Measurements from ENCODE around the gene PDK1.
"Not testable (repeated sequence)": the region's sequence is repeated elsewhere in the genome, so short reads cannot be mapped to it uniquely, and the experiment has no call there.

The PDK1 gene

GRCh38 chr2:172554352-172555271 is 1.3 kb upstream of the PDK1 start:
- DNase-seq, result no peak

DNA sequence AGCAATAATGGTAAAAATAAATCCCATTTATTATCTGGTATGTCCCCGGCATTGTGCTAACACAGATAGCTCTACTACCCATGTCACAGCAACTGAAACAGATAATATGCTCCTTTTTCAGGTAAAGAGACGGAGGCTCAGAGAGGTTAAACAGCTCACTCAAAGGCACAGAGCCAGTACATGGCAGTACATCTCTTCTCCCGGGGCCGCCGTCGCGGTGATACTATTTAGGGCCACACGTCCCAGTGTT is 693 bp upstream of the PDK1 start:
- DNase-seq, result no peak

GRCh38 chr2:172556284-172557033 is 569 bp downstream of the PDK1 start:
- peak; percentile 33 for DNase-seq

DNA sequence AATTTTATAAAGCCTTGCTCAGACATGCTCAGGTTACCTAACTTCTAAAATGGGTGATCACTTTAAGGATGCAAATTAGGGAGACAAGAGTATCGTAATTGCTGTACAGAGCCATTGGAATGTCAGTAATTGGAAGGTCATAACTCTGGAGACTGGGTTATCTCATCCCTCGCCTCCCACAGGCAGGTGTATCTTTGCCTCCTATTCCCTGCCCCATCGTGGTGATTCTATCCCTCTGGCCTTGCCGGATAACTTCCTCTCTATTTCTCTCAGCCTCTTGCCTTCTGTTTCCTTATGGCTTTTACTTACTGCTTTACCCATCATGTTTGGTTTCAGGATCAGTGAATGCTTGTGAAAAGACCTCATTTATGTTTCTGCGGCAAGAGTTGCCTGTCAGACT is 2.5 kb downstream of the PDK1 start:
- no peak for DNase-seq

DNA sequence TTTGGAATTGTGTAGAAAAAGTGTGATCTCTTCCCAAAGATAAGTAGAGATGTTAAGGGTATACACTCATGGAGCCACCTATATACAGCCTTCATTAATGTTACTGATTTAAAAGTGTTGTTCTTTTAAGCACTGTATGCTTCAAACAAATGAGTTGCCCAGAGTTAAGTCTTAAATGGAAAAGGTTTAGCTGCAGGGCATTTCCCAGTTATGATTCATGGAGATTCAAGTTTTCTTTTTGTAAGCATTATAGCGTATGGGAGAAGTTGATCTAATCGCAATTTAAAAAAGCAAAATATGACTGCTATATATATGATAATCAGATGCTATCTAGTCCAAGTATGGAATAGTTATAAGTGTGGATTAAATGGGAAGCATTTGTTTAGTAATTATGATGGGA is 4.8 kb downstream of the PDK1 start:
- no peak for DNase-seq

DNA sequence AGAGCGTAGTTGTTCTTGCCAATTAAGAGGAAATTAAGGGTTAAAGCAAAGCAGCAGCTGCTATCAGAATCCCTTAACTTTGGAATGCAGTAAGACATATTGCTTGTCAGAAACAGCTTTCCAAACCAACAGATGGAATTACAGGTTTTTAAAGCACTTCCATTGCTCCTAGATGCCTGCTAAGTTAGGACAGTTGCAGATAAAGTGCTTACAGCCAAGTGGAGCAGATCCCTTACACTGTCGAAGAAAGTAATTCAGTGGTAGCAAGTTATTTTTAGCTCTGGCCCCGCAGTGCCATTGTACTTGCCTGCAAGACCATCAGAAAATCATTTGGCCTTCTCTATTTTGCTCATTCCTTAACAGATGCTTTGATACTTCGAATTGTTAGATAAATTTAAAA is 5.4 kb downstream of the PDK1 start:
- no peak for DNase-seq

DNA sequence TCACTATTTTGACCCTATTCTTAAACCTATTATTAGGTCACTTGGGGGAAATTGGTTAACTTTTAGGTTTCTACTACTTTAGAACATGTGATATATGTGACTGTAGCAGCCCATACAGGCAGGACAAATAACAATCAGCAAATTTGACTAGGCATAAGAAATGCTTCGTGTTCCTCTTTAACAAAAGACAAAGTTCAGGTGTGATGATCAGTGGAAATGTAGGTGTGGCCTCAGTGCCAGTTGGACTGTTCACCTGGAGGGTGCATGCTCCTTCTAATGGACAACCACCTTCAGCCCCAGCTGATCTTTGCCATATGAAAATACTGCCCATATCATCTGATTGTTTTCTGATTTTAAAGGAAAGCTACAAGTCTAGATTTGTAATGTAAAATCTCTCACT is 6.4 kb downstream of the PDK1 start:
- DNase-seq, result no peak

- DNase-seq, result no peak
Measured at GRCh38 chr2:172564376-172564775, 8.5 kb downstream of the PDK1 start.

DNA sequence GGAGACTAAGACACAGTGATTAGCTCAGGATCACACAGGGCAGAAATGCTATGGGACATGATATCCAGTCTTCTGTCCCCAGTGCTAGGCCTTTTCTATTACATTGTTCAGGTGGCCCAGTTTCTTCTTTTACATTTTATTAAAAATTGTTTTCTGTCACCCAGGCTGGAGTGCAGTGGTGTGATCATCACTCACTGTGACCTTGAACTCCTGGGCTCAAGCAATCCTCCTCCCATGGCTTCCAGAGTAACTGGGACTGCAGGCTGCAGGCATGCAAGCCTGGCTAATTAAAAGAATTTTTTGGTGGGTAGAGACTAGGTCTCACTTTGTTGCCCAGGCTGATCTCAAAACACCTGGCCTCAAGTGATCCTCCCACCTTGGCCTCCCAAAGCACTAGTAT is 15.4 kb downstream of the PDK1 start:
- DNase-seq, result no peak

GRCh38 chr2:172572981-172573380 is 17.1 kb downstream of the PDK1 start:
- DNase-seq, result no peak

DNA sequence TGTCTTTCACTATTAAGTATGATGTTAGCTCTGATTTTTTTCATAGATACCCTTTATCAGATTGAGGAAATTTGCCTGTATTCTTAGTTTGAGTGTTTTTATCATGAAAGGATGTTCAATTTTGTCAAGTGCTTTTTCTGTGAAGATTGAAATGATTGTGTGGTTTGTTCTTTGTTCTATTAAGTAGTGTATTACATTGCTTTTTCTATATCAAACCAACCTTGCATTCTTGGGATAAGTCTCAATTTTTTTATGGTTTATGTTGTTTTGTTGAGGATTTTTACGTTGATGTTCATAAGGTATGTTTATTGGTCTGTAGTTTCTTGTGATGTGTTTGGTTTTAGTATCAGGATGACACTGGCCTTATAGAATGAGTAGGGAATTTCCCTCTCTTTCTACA is 19.1 kb downstream of the PDK1 start:
- DNase-seq, result no peak

DNA sequence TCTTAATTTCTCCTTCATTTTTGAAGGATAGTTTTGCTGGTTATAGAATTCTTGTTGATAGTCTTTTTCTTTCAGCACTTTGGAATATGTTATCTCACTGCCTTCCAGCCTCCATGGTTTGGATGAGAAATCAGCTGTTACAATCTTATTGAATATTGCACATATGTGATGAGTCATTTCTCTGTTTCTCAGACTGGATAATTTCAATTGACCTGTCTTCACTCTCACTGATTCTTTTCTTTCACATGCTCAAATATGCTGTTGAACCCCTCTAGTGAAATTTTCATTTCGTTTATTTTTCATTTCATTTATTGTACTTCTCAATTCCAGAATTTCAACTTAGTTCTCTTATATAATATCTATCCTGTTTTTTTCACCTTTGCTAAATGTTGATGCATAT is 22.2 kb downstream of the PDK1 start:
- DNase-seq, result no peak

DNA sequence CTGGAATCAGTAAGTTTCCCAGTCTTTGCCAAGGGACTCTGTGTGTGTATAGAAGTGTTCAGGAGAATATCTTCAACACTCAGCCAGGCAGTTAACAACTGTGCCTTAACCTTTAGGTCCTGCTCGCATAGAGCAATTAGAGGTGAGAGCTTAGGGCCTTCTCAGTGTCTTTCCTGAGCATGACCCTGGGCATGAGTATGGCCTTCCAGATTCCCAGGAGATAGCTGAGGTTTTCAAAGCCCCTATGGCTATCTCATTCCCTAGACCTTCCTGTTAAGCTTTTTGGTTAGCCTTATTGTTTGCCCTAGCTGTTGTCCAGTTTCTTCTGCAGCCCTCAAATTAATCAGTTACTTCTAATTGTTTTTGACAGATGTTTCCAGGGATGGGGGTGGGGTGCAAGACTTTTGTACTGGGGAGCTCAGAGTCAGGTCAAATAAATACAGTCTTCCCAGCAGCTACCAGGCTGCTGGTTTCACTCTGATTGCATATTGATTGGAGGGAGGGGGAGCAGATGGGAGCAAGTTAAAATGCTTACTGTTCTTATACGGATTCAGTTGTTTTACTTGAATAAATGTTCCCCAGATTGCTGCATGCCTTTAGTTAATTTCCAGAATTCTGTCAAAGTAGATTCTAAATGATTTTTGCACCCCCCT is 23.1 kb downstream of the PDK1 start:
- DNase-seq, result no peak

DNA sequence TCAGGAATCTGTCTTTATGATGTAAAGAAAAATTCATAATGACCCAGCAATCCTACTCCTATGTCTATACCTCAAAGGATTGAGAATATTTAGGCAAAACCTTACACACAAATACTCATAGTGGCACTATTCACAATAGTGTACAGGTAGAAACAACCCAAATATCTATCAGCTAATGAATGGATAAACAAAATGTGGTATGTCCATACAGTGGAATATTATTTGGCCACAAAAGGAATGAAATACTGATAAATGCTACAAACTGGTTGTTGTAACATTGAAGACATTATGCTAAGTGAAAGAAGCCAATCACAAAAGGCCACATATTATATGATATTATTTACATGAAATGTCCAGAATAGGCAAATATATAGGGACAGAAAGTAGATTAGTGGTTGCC is 24.7 kb downstream of the PDK1 start:
- no peak for DNase-seq

DNA sequence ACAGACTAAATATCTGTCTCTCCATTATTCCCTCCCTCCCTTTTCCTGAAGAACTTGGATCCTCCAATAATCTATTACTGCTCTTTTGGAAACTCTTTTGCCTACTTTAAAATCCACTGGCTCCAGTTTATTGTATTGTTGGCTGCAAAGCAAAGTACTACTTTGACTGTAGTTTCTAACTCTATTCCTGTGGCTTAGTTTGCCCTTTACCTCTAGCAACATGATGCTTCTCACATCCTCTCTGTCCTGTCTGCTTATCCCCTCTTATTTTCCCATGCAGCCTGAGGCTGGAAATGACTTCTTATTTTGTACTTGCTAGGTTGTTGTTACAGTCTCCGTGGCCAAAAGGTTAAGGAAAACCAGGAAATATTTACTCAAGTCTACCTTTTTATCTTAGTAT is 26.8 kb downstream of the PDK1 start:
- no peak for DNase-seq

GRCh38 chr2:172586245-172586891 is 30.5 kb downstream of the PDK1 start:
- no peak for DNase-seq

- not testable (repeated sequence) for DNase-seq
Measured at GRCh38 chr2:172587231-172587630, 31.3 kb downstream of the PDK1 start.

GRCh38 chr2:172588931-172589330 is 33.0 kb downstream of the PDK1 start:
- no peak for DNase-seq

DNA sequence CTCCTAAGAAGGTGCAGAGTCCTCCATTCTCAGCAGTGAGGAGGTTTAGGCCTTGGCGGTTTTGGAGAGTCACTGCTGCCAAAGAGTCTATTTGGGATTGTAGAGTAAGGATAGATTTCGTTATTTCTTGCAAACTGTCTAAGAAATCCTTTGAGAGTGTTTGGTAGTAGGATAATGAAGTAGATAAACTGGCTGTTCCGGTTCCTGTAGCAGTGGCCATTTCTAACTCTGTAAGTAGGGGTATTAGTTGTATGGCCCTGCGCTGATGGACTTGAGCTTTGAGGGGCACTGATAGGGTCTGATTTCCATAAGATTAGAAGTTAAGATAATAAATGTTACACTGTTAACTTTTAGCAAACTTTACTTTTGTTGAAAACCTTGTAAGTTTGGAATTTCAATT is 35.5 kb downstream of the PDK1 start:
- DNase-seq, result not testable (repeated sequence)

DNA sequence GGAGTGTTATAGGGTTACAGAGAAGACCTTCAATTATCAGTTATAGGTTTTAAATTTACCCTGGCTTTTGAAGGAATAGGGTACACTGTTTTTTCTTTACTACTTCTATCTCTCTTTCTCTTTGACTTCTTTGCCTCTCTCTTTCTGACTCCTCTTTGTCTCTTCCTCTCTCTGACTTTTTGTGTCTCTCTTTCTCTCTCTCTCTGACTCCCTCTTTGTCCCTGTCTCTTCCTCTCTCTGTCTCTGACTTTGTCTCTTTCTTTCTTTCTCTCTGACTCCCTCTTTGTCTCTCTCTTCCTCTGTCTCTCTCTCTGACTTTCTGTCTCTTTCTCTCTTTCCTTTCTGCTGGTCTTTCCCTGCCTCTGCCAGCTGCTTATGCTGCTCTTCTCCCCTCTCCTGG is 36.3 kb downstream of the PDK1 start:
- DNase-seq, result not testable (repeated sequence)

DNA sequence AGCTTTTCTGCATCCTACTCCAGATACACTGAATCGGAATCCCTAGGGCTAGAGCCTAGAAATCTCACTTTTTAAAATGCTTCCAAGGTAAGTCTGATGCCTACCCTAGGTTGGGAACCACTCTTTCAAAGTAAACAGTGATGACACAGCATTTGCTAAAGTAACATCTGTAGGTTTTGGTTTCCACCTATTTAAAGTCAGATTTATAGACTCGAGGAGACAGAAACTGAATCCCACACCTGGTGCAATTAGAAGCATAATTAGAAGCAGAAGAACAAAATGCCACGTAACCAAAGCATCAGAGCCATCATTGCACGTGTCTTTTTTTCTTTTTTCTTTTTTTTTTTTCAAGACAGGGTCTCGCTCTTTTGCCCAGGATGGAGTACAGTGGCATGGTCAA is 40.9 kb downstream of the PDK1 start:
- DNase-seq, result no peak

- DNase-seq, result no peak
Measured at GRCh38 chr2:172597176-172597842, 41.4 kb downstream of the PDK1 start.

DNA sequence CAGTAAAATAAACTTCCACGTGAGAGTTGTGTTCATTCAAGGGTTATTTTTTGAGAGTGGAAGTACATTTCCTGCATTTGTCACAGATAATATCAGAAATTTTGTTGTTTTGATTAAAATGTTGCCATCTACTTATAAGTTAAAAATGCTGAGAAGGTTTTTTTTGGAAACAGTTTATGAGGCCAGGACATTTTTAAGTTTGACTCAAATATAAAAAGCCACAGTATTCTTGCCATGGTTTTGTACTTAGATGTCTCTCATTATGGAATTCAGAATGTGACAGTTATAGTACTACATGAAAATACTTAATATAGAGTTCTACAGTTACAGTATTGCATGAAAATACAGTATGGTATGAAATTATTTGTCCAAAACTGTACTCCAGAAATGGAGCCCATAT is 44.1 kb downstream of the PDK1 start:
- DNase-seq, result no peak

Data from DMS79 (cell line).